Ureter (tissue), 1 donor: ENCODE data around the gene PSAP. TPM values are rescaled to one million over a fixed set of nuclear protein-coding genes. Genes with fewer than 3 reads are reported as not detected.

Experiments
- DNase-seq: peaks from one replicate; pipeline ENCODE4 v3.0.0-alpha.2; 2020; ENCODE audit warnings: low spot score
- total RNA-seq: library from RNA; stranded (reverse); gene quantifications from one replicate; pipeline ENCODE4 v1.2.4, GENCODE V29; 2023
- donor health status: DM: yes; HTN: yes; CAD: no.

Gene PSAP
- total RNA-seq, 1 donor from 2014 or later, result 737 TPM

DNA sequence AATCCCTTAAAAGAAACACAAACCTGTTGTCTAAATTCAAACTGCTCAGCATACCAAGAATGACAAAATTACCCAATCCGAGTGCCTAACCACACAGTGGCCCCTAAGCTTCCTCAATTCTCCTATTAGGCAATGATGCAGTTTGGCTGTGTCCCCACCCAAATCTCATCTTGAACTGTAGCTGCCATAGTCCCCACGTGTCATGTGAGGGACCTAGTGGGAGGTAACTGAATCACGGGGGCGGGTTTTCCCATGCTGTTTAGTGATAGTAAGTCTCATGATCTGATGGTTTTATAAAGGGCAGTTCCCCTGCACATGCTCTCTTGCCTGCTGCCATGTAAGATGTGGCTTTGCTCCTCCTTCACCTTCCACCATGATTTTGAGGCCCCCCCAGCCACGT, 21.9 kb downstream of the PSAP start:
- no peak for DNase-seq

DNA sequence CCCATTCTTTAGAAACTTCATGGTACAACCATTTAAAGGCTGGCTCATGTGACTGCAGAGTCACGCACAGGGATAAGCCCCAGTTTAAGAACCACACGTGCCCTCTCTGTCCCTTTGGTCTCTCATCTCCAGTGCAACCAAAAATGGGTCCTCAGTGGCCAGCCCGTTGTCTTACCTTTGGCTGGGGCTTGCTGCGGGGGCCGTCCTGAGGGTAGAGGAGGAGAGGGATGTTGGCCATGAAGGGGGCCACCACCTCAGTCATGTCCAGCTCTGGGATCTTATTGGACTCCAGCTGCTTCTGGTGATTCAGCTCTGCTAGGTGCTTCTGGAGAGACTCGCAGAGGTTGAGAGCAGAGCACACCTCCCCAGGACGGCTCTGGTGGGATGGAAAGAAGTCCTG, 22.3 kb downstream of the PSAP start:
- no peak for DNase-seq

DNA sequence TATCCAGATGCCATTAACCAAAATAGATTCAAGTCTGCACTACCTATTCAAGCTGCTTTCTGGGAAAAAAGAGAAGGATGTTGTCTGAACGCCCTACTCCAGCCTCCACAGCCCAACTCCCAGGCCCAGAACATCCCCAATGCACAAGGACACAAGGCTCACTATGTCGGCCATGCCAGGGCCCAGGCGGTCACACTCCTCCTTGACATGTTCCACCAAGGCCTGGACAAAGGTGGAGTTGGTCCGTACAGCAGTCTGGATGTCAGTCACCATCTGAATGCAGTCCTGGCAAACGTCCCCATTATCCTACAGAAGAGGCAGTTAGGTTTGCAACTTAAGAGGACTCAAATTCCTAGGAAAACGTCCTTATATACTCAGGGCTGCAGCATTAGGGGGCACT, 23.2 kb downstream of the PSAP start:
- no peak for DNase-seq

DNA sequence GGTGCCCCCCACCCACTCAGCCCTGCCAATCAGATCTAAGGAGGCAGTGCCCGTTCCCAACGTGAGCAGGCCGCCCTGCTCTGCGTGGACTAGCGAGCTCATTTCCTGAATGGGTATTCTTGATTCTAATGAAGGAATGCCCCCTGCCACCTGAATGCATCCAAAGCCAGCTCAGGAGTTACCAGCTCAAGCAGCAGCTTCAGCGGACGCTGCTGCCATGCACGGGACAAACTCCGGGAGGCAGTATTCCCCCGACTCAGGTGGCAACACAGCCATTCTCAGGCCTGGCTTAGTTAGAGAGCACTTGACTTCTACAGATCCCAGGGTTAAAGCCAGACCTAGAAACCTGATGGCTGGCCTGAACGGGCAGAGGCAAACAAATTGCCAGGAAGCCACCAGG, 25.8 kb downstream of the PSAP start:
- no peak for DNase-seq

DNA sequence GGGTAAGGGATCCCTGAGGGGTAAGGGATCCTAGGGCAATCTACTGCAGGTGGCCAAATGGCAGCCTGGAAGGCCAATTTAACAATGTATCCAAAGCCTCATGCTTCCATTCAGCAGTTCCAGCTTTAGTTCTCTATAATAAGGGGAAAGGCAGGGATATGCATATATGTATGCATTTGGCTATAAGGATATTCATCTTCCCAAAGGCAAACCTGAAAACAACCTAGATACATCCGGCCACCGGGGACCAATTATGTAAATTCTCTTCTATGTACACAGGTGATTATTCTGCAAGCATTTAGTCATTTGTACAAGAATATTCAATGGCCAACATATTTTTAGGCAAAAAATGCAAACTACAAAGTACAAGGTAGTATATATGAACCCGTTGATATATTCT, 26.7 kb downstream of the PSAP start:
- DNase-seq, result no peak

DNA sequence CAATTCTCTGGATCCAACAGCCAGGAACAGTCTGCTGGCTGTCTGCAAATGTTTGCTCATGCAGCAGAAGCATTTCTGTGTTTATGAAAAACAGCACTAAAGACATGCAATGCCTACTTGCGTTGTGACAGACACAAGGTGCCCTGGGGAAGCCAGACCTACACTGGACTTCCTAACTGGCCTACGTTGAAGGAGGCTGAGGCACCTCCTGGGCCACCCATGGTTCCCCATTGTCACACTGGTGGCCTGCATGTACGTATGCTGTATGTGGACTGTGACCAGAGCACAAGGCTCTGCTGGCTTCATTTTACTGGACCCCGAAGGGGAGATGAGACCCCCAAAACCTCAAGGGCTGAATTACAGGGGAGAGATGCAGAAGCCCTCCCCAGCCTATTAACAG, 27.7 kb downstream of the PSAP start:
- no peak for DNase-seq

DNA sequence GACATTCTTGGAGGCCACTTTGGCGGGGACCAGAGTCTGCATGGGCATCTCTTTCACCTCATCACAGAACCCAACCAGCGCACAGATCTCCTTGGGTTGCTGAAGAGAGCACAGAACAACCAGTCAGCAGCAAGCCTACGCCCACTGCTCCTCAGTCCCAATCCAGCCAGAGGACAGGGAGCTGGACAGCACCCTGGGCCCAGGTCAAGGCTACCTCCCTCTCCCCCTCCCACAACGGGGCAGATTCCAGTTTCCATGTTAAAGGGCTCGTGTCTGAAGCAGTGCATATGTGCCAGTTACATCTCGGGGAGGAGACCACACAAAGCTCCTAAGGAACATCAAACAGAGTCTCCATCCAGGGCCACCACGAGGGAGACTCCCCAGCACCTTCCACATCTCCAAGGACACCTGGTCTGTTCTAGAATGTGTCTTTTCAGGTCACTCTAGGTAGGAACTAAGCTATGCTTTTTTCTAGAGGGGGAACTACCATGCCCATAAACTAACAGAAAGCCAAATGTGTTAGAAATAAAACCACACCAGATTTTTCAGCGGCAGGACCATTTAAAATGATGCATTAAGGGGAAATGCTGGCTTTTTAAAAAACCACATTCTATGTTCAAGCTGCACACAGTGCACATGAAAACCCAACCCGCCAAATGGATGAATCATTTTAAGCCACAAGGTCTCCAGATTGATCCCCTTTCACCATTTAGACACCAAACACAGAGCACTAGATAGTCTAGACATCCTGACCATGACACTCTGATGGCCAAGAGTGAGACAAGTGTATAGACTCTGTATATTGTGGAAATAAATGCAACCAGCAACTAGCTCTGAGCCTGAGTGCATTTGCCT, 28.9 kb downstream of the PSAP start:
- no peak for DNase-seq

DNA sequence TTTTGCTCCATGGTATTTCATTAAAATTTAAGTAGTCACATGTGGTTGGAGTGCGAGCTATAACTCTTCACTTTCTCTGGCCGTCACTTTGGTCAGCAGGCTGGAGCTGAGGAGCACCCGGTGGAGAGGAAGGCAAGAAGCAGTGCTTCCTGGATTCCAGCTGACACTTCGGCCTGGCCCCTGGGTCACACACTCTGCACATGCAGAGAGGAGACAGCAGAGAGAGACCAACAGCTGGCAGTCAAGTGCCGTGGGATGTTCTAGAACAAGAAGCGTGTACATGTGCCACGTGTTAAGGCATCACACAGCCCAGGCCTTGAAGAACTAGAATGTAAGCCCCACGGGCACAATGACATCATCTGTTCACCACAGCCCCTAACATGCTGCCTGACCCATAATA, 30.1 kb downstream of the PSAP start:
- no peak for DNase-seq

DNA sequence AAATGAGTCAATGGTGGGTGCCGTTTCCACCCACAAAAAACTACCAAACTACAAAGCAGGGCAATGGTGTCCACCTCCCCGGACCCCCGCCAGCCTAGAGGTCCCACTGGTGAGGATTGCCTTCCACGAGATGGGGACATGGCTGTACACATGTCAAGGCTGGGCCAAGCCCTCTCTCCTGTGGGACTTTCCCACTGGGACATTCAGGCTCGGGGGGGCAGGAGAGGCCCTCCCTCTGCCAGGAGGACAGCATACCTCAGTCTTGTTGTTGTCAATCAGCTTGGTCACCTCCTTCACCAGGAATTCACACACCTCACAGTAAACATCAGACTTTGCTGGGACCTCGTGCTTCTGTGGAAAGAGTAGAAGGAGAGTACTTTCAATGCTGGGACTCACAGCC, 31.1 kb downstream of the PSAP start:
- DNase-seq, result no peak

DNA sequence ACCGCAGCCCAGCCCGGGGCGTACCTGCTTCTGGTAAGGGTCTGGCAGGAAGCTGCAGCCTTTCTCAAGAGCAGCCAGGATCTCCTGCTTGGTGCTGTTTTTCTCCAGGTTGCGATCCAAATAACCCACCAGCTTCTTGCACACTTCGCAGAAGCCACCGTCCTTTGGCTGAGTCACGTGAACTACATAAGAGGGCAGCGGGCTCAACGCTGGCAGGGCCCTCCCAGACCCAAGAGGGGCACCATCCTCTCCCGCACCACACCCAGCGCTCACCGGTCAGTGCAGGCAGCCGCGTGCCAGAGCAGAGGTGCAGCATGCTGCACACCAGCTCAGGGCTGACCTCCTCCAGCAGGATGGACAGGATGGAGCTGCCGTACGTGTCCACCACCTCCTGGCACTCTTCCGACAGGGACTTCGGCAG, 31.6 kb downstream of the PSAP start:
- no peak for DNase-seq

DNA sequence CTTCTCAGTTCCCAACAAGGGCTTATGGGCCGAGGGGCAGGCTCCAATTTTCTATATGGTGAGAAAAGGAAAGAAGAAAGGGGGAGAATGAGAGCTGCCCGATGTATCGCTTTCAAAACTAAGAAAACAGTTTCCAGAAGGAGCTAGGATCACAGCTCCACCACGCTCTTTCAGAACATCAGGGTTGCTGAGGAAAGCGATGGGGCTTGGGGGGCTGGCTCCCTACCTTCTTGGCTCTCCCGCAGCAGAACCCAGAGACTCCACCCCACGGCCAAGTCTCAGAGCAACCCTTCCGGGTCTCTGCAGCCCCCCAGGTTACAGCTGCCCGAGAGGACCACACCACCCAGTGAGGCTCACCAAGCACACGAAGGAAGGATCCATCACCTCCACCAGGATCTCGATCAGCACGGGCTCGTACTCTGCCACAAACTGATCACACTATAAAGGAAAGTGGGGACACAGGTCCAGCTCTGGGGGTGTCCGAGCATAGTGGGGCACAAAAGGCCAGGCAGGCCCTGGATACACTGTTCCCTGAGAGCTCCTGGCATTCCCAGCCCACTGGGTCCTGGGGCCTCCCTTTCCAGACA, 32.3 kb downstream of the PSAP start:
- no peak for DNase-seq

DNA sequence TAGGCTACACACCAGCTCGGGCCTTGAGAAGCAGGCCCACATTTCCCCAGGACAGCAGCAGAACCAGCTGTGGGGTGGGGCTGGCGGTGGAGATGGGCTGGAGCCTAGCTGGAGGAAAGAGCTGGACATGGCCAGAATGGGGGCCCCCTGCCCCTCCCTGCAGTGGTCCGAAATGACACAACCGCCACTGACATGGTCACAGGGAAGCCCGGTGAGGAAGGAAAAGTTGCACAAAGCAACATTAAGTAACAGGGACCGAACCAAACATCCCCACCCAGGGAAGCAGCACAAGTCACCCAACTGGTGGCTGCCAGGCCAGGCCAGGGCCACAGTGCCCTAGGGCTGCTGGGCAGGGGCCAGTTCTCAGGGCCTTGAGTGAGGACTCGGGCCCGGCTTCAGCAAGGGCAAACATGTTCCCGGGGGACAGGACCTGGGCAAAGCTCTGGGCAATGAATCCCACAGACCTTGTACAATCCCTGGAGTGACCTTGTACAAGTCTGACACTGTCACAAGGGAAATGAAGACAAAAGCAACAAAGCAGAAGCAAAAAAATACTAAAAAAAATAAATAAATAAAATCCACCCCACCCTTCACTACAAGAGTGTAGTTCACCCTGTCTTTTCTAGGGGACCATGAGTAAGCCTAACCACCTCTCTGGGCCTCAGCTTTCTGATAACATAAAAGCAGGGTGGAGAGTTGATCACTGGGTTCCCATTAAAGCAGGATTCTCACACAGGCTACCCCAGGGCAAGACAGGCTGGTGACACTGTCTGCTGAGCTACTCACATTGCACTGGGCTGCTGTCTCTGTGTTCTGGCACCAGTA, 33.0 kb downstream of the PSAP start:
- DNase-seq, result no peak

DNA sequence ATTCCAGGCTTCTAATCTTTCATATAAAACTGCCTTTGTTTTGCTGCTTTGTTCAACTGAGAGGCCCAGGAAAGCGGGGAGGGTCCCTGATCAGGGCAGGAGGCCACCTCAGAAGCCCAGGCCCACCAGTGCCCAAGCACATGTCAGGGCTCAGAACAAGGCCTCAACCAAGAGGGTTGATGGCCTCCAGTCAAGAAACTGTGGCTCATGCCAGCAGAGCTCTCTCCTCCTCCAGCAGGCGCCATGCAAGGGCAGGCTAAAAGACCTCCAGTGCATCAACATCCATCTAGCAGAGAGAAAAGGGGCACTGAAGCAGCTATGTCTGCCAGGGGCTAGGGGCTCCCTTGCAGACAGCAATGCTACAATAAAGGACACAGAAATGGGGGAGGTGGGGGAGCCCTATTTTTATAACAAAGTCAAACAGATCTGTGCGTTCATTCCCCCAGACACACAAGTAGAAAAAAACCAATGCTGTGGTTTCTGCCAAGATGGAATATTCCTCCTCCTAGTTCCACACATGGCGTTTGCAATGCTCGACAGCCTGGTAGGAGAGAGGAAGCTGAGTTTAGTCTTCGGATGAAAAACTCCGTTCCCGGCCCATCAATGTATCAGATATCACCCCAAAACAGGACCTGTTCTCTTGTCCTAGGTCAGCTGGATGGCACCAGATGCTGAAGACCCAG, 34.0 kb downstream of the PSAP start:
- DNase-seq, result no peak

DNA sequence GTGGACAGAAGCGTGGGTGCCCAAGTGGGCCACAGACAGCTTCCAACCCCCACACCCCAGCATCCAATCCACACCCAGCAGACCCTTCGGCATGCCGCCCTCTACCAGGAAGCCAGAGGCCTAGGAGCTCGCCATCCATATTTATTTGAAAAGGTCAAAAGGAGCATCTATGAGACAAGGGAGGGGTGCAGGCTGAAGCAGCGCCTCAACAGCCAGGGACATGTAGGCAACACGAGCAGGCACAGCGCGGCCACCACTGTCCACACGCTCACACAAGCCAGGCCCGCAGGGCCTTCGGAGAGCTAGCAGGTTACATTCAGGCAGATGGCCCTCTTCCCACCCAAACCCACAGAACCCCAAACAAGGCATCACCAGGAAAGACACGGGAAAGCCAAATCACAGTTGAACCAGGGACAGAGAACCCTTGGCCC, 34.6 kb downstream of the PSAP start:
- DNase-seq, result no peak

DNA sequence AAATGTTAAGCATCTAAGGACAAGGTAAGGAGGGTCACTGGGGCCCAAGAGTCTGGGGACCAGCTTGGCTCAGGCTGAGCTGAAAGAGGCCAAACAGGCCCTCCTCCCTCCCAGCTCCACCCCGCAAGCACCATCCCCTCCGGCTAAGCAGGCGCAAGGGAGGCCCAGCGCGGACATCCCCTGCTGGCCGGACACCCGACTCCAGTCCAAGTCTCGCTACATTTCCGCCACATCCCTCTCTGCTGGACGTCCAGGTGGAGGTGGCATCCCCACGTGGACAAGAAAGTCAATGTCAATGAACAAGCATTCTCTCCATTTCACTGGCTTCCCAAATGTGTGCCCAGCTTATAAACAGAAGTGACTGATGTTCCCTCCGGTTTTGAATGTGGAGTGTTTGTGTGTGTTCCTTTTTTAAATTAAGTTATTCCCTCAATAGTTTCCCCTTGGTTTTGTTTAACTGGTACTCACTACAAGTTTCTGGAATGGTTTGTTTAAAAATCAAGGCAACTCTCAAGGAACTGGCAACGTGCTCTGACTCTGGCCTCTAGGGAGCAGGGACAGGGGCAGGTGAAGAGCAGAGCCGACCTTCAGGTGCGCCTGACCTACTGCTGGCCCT, 35.4 kb downstream of the PSAP start:
- DNase-seq, result no peak

DNA sequence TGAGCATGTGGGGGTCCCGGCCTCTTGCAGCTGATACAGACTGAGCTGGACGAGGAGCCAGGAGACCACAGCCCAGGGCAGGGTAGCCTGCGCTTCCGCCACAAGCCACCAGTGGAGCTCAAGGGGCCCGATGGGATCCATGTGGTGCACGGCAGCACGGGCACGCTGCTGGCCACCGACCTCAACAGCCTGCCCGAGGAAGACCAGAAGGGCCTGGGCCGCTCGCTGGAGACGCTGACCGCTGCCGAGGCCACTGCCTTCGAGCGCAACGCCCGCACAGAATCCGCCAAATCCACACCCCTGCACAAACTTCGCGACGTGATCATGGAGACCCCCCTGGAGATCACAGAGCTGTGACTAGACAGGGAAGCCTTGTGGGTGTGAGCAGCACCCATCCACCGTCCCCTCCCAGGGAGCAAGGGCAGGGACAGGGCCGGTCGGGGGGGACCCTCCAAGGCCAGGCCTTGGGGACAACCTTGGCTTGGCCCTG, 36.1 kb downstream of the PSAP start:
- no peak for DNase-seq

DNA sequence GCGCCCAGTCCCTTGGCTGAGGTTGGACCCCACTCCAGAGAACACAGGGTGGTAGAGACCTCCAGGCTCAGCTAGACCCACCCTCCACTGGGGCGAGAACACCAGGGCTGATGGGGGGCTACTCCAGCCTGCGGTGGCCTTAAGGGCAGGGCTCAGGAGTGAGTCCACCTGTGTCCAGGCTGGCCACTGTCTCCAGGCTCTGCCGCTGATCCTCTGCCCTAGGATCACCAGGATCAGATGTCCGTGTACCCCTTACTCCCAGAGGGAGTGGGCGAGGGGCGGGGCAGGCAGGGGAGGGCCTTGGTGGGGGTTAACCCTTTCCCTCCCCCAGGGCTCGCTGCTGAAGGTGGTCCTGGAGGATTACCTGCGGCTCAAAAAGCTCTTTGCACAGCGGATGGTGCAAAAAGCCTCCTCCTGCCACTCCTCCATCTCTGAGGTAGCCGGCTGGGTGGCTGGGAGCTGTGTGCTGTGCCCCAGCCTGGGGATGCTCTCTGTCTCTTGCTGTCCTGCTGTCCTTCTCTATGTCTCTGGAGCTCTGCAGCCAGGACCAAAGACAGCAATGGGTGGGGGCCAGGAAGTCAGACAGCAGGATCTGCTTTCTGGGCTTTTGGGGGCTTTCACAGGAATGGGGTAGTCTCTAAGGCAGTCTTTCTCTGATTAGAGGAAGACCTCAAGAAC, 38.0 kb downstream of the PSAP start:
- no peak for DNase-seq

DNA sequence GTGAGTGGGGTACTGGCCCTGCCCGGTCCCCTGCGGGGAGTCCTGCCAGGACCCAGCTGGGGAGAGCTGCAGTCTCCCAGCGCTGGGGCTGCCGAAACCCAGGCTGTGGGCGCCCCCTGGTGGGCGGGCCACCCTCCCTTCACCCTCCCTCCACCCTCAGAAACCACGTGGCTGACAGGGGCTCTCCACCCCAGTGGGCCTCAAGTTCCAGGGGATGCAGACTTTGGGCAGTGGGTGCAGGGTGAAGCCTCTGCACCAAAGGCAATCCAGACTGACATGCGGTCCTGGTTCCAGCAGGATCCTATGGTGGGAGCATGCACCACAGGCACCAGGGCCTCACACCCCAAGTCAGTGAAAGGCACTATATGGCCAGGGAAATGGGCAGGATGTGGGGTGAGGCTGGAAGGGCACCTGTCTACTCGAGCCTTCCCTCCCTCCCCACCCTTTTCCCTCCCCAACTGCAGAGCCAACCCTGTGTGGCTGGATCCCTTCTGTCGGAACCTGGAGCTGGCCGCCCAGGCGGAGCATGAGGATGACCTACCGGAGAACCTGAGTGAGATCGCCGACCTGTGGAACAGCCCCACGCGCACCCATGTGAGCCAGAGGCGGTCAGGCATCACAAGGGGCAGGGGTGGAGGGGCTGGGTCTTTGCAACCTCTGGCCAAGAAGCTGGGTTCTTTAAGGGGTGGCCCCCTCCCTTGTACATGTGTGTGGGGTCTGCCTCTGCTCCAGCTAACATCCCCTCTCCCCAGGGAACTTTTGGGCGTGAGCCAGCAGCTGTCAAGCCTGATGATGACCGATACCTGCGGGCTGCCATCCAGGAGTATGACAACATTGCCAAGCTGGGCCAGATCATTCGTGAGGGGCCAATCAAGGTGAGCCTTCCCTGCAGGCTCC, 38.8 kb downstream of the PSAP start:
- DNase-seq, result peak; percentile 64

DNA sequence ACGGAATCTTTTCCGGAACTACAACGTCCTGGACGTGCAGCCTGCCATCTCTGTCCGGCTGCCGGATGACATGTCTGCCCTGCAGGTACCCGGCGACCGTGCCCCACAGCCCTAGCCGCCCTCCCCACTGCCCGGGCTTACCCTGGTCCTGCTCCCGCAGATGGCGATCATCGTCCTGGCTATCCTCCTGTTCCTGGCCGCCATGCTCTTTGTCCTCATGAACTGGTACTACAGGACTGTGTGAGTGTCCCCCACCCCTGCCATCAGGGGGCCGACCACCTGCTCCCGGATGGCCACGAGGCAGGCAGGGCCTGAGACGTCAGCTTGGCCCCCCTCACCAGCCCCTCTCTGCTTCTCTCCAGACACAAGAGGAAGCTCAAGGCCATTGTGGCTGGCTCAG, 39.7 kb downstream of the PSAP start:
- no peak for DNase-seq
